SK-N-MC (cell line): ENCODE results near the gene JOSD1.

ENCODE experiments used
- EZH2 ChIP-seq: fragments of 200-600 bp; sonication (generic); IDR thresholded peaks from one replicate; pipeline ENCODE4 v1.6.1; 2017; ENCODE audit warnings: antibody characterized with exemption
- FOXP2 ChIP-seq: optimal IDR thresholded peaks from 2 replicates; pipeline ENCODE3; 2011; ENCODE audit warnings: mild to moderate bottlenecking, moderate library complexity; ENCODE audit not compliant: insufficient read depth; ENCODE audit errors: extremely low read length, control extremely low read depth
- POLR2AphosphoS5 ChIP-seq: IDR thresholded peaks from 2 replicates; pipeline ENCODE4 v1.6.1; 2012; ENCODE audit warnings: mild to moderate bottlenecking, low read depth, low read length, borderline replicate concordance

GRCh38 chr22:38741576-38741975 lies 40.8 kb upstream of the JOSD1 start:
- TF ChIP-seq POLR2AphosphoS5 (no peak), EZH2 (no peak), FOXP2 (no peak)
